HG03520 (cell line): ENCODE measurements around the gene APP.
"Not testable (repeated sequence)": the region's sequence is repeated elsewhere in the genome, so short reads cannot be mapped to it uniquely, and the experiment has no call there.

Source experiments
- ATAC-seq: cut with Tn5 transposase; IDR thresholded peaks from one replicate; pipeline ENCODE4 v1.9.1; 2021; ENCODE audit warnings: mild to moderate bottlenecking, moderate library complexity; ENCODE audit not compliant: unreplicated experiment

APP gene

DNA sequence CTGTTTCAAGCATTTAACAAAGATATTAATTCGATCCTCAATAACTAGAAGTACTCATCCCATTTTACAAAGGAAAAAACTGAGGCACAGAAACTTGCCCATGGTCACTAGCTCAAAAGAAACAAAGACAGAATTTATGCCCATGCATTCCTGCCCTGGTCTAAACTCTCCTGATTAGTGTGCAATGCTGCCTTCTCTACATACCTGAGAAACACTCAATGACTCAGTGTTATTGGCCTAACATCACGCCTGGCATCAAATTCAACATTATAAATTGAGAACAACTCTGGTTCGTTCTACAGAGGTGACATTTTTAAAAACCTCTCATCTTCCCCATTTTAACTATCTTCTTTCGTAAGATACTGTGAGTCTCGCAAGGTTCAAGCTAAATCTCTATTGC, 5.2 kb downstream of the APP start:
- no peak for ATAC-seq

DNA sequence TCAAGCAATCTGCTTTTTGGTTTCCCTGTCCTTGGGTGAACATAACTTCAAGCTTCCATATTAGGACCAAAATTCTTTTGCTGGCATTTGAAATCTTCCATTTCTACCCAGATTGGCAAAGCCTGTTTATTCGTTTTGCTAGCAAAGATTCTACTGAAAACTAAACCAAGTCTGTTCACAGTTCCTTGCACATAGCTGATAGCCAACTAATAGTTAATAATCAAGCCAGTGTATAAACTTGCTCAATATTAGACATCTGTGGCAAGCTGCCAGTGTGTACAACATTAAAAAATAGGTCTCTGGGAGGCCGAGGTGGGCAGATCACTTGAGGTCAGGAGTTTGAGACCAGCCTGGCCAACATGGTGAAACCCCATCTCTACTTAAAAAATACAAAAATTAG, 6.3 kb downstream of the APP start:
- ATAC-seq, result no peak

GRCh38 chr21:26162081-26162480, 8.5 kb downstream of the APP start:
- ATAC-seq, result no peak

GRCh38 chr21:26159869-26160268, 10.7 kb downstream of the APP start:
- no peak for ATAC-seq

- no peak for ATAC-seq
Observed at GRCh38 chr21:26157801-26158200, 12.8 kb downstream of the APP start.

DNA sequence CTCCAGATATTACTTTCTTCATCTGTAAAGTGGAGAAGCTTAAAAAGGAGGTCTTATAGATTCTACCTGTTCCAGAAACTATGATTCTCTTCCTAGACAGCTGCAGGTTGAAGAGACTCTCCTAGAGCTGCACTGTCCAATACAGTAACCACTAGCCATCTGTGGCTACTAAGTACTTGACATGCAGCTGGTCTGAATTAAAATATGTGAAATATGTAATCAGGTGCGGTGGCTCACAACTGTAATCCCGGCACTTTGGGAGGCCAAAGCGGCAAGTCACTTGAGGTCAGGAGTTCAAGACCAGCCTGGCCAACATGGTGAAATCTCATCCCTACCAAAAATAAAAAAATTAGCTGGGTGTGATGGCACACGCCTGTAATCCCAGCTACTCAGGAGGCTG, 15.8 kb downstream of the APP start:
- no peak for ATAC-seq

DNA sequence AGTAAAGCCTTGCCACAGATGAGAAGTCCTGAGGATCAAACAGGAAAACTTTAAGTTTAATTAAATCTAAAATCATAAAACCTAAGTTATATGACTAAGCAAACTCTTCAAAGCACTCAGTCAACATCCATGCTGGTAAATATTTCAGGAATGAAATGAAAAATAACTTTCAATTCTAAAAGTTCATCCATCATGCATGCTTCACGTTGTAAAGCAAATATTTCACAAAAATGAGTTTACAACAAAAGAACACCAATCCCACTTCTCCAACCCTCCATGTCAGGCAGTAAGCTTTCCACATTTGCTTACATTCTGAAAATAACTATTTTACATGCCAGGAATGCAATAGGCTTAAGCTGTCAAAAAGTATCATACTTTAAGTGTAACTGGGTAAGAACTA, 16.8 kb downstream of the APP start:
- no peak for ATAC-seq

DNA sequence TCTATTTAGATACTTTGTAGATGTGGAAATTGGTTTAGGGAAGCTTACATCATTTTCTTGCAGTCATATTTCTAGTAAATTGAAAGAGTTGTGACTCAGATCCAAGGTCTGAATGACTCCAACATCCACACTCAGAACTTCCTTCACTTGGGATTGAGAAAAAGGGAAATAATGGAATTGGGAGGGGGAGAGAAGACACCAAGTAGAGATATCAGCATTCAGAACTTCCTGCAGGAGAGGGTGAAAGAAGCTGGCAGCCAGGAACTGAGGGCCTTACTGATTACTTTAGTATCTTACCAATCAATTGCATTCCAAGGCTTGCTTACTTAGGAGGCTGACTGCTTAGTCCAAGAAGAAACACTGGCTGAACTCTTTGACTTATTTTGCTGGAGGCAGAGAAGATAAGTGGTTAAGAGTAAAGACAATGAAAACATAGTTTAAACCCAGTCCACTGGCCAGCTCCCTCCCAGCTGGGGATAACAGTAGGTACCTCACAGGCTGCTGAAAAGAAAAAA, 21.7 kb downstream of the APP start:
- no peak for ATAC-seq

DNA sequence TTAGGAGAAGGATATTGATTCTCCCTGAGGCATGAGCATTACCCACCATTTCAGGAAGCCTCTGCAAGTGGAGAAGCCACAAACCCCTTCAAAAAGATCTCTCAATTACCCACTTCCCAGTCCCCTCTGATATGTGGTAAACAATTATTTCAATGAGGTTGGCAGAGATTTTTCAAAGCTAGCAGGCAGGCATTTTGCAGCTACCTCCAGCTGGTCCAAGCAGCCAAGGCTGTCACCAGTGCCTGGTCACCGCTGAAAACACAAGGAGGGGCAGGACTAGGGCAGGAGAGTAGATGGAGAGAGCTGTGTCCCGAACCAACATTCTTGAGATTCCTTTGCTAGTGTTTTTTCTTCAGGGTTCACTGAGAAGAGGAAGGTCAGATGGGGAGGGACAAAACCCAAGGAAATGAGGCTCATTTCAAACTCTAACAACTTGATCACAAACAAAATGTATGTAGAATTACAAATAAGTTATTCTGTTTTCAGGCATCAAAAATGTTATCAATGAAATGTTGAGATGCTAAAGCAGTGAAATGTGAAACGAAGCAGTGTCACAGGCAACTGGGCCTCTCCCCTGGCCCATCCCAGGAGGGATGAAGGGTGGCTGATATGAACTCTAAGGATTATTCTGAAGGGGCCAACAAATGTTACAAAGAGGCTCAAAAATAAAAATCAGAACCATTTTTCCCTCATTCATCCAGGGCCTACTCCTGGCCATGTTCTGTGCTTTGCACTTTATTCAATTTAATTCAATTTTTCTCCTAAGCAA, 22.3 kb downstream of the APP start:
- no peak for ATAC-seq

GRCh38 chr21:26147535-26147934, 23.0 kb downstream of the APP start:
- no peak for ATAC-seq

DNA sequence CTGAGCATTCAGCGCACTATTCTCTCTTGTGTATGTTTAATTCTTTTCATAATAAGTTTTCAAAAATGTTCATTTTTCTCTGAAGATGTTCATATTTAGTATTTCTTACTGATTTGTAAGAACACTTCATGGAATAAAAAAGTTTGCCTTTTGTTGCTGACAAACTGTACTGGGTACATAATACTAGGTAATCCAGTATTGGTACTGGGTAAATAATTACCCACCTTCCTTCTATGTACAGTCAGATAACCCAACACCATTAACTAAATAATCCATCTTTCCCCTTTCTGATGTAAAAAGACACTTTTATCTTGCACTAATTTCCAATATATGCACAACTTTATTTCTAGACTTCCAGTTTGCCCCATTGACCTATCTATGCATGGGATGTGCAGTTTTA, 23.9 kb downstream of the APP start:
- ATAC-seq, result no peak

- ATAC-seq, result no peak
Observed at GRCh38 chr21:26144031-26144430, 26.5 kb downstream of the APP start.

GRCh38 chr21:26142363-26142762, 28.2 kb downstream of the APP start:
- no peak for ATAC-seq

DNA sequence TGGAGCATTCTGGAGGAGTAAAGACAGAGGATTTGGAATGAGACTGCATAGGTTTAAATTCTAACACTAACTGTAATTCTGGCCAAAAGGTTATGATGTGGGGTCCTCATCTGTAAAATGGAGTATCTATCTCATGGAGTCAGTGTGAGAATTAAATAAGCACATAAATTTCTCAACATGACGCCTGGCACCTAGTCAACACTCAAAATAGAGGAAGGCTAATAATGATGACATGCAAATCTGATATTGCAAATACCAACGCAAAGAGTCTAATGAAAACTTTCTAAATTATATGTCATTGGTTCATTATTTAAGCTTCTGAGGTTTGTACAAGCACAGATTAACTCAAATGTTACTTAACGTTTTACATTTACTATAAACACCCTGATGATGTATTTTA, 29.6 kb downstream of the APP start:
- ATAC-seq, result no peak

- ATAC-seq, result no peak
Observed at GRCh38 chr21:26140164-26140579, 30.4 kb downstream of the APP start.

DNA sequence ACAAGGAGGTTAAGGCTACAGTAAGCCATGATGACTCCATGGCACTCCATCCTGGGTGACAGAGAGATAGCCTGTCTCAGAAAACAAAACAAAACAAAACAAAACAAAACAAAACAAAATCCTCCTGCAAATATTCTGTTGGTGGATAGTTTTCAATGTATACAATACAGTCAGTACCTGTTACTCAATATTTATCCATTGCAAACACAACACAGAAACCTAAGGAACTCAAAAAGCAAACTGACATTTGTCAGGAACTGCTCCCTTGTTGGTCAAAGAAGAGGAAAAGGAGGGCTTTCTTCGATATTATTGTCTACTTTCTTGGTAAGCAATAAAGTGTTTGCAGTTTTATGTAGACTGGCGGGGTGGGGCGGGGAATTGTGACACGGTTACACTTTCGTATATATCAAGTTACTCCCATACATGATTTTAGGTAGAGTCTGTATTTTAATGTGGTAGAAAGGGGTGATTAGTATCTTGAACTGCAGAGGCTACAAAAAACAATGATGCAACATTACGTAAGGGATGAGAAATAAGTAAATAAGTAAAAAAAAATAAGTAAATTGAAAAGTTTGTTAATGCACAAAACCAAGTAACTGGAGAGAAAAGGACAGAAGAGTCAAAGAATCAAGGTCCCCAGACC, 31.8 kb downstream of the APP start:
- ATAC-seq, result no peak

DNA sequence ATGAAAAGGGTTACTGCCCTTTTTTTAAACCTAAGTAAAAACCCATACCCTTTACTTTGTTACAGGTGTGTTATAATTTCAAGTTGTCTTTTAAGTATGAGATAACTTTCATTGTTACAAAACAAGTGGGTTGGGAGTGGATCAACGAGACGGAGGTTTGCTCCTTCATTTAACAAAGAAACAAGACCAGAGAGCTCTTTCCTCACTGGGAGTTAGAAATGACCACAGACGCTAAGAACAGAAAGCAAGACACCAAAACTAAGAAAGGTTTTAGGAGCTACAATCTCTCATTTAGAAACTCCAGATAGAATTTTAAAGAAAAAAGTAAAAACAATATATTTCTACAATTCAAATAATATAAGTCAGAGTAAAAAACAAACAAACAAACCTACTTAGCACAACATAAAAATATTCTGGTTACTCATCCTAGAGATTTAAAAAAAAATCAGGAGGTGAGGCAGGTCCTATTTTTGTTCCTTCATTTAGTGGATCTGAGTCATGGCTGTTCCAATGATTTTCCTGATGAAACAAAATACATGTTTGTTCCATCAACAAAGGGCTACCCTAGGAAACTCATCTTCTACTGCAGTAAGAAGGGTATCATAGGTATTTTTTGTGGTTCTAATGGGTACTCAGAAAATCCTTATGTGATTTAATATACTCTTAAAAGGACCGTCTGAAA, 33.0 kb downstream of the APP start:
- no peak for ATAC-seq

GRCh38 chr21:26136671-26137070, 33.9 kb downstream of the APP start:
- ATAC-seq, result peak; percentile 97

- ATAC-seq, result no peak
Observed at GRCh38 chr21:26135520-26135919, 35.0 kb downstream of the APP start.

GRCh38 chr21:26131554-26131953, 39.0 kb downstream of the APP start:
- no peak for ATAC-seq

DNA sequence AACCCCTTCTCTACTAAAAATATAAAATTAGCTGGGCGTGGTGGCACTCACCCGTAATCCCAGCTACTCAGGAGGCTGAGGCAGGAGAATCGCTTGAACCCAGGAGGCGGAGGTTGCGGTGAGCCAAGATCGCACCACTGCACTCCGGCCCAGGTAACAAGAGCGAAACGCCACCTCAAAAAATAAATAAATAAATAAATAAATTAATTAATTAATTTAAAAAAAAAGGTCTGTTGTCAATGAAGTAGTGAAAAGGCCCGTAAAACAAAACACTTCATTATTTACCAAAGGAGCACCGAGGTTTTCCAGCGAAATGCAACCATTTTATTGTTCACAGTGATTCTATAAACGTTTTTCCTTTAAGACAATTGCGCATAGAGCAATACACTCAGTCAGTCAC, 39.5 kb downstream of the APP start:
- ATAC-seq, result not testable (repeated sequence)
